Spleen (tissue), 11 donors: Measurements from ENCODE around the gene OR2A2. TPM values are rescaled to one million over a fixed set of nuclear protein-coding genes. Genes with fewer than 3 reads are reported as not detected.

Experiments
- DNase-seq: peaks from one replicate; pipeline ENCODE4 v3.0.0-alpha.2; 2020
- H3K27ac ChIP-seq, 8 donors: fragments of 200-600 bp; sonication (generic) in 7 of 8; 1 replicate in 4 of 8; 2 replicates in 4 of 8; pipeline versions ENCODE4 v1.5.0 to v1.8.0; 2016 to 2021; ENCODE audit warnings: inconsistent platforms in 4 of 8, mild to moderate bottlenecking in 4 of 8, moderate library complexity in 1 of 8
- H3K27me3 ChIP-seq, 7 donors: fragments of 200-600 bp; sonication (generic) in 6 of 7; replicated peaks in 1 of 7; 1 replicate in 4 of 7; 2 replicates in 3 of 7; pipeline versions ENCODE4 v1.5.0 to v1.8.0; 2016 to 2021; ENCODE audit warnings: inconsistent platforms in 3 of 7, mild to moderate bottlenecking in 1 of 7
- H3K36me3 ChIP-seq, 6 donors: fragments of 200-600 bp; sonication (generic) in 5 of 6; 1 replicate in 4 of 6; 2 replicates in 2 of 6; pipeline versions ENCODE4 v1.5.0 to v1.8.0; 2016 to 2021; ENCODE audit warnings: inconsistent platforms in 2 of 6
- H3K4me1 ChIP-seq, 6 donors: fragments of 200-600 bp; sonication (generic) in 5 of 6; 1 replicate in 3 of 6; 2 replicates in 3 of 6; pipeline versions ENCODE4 v1.5.0 to v1.8.0; 2016 to 2021; ENCODE audit warnings: inconsistent platforms in 3 of 6
- H3K4me3 ChIP-seq, 8 donors: fragments of 200-600 bp; sonication (generic) in 7 of 8; 1 replicate in 4 of 8; 2 replicates in 4 of 8; pipeline versions ENCODE4 v1.5.0 to v1.8.0; 2016 to 2021; ENCODE audit warnings: inconsistent platforms in 4 of 8, mild to moderate bottlenecking in 4 of 8, moderate library complexity in 2 of 8
- H3K9me3 ChIP-seq, 8 donors: fragments of 200-600 bp; sonication (generic) in 7 of 8; 1 replicate in 4 of 8; 2 replicates in 4 of 8; pipeline versions ENCODE4 v1.5.0 to v1.8.0; 2016 to 2021; ENCODE audit warnings: inconsistent platforms in 4 of 8
- CTCF ChIP-seq, 11 experiments: fragments of 200-600 bp in 7 of 11; fragments of 450-650 bp in 4 of 11; sonication (generic) in 4 of 11; IDR thresholded peaks in 8 of 11; conservative IDR thresholded peaks in 3 of 11; 1 replicate in 7 of 11; 2 replicates in 4 of 11; pipeline versions ENCODE4 v1.4.0 to v1.8.0; 2016 to 2021; ENCODE audit warnings: antibody characterized with exemption in 11 of 11, inconsistent platforms in 4 of 11, mild to moderate bottlenecking in 1 of 11
- POLR2A ChIP-seq, 3 donors: fragments of 450-650 bp; IDR thresholded peaks; one replicate each; pipeline ENCODE4 v1.5.1; 2017; ENCODE audit warnings: antibody characterized with exemption in 3 of 3, mild to moderate bottlenecking in 1 of 3
- POLR2AphosphoS5 ChIP-seq, 3 donors: sonication (generic); formaldehyde crosslinking; IDR thresholded peaks; one replicate each; pipeline ENCODE4 v1.5.1; 2017; ENCODE audit warnings: antibody characterized with exemption in 3 of 3
- WGBS, 5 donors: extraction: QIAGEN DNeasy Blood & Tissue Kit in 3 of 5; methylation state at CpG; one replicate each; pipeline versions ENCODE4 v1.1.5 to v1.1.7; 2013 to 2018; 5-methylcytosine and 5-hydroxymethylcytosine counted together
- intact Hi-C: fragments of 100-400 bp; cut with DNase I; formaldehyde crosslinking; loops from one replicate; pipeline ENCODE4 v1.15.0; 2023; ENCODE audit warnings: low total_unique reads
- polyA plus RNA-seq, 3 donors: library from polyadenylated mRNA; stranded (reverse); fragments of 200-250 nt; gene quantifications; one replicate each; pipeline ENCODE4 v1.2.1, GENCODE V29; 2013
- total RNA-seq, 7 donors: library from RNA; depleted of rRNA in 3 of 7; stranded (reverse); fragments of >200 nt in 3 of 7; fragmentation: NEBNext Ultra II Directional in 4 of 7; extraction: Animal tissue kit (Norgen Biotek cat#: 25700) in 4 of 7; gene quantifications; one replicate each; pipeline versions ENCODE4 v1.1.0 to v1.2.1, GENCODE V29; 2016 to 2021
- donor health status: healthy with polysubstance abuse.
- donor health status: DM: no; HTN: no; CAD: no; lungs with moderate emphysema.
- donor health status: DM: no; HTN: no; CAD: no.
- donor health status: Bipolar disorder and iron deficiency.
- donor health status: healthy.
- donor health status: DM: no; HTN: no; CAD: no.
- donor health status: DM: yes; HTN: yes; CAD: no.

The OR2A2 gene
- total and polyA plus RNA-seq, 10 donors = not detected

GRCh38 chr7:144132262-144132661, 22.9 kb downstream of the OR2A2 start:
- no peaks in the 10 kb centered on the region for H3K9me3 ChIP-seq
- no peak for TF ChIP-seq POLR2A (IDR thresholded peaks at IDR 0.05)
- intact Hi-C loops = no loop called here
- 63 to 78% (median 75%) methylated on average over 3 of the region's 3 CpGs for WGBS, 5 donors
- no peaks in the 10 kb centered on the region for H3K27me3 ChIP-seq
- no peak overlapping the region for H3K27ac ChIP-seq
- no peak overlapping the region for H3K4me3 ChIP-seq
- no peak for DNase-seq
- H3K4me1 ChIP-seq = peaks cover 0 to 3% (median 0%) of the 10 kb centered on the region in 6 donors
- H3K36me3 ChIP-seq = no peaks in the 10 kb centered on the region

GRCh38 chr7:144133307-144133706, 23.9 kb downstream of the OR2A2 start:
- Histone ChIP-seq H3K4me3 (no peak overlapping the region), H3K9me3 (no peaks in the 10 kb centered on the region), H3K36me3 (no peaks in the 10 kb centered on the region), H3K4me1 (no peaks in the 10 kb centered on the region), H3K27ac (no peak overlapping the region), H3K27me3 (no peaks in the 10 kb centered on the region)
- intact Hi-C loops = no loop called here
- DNase-seq = no peak
- no peak for TF ChIP-seq POLR2AphosphoS5 (IDR thresholded peaks at IDR 0.05)
- TF ChIP-seq CTCF (IDR thresholded peaks at IDR 0.05 in 8 of 11, conservative IDR thresholded peaks at IDR 0.05 in 3 of 11) = no peak
- no peak for TF ChIP-seq POLR2A (IDR thresholded peaks at IDR 0.05)
- 70 to 91% (median 75%) methylated on average over 6 of the region's 6 CpGs for WGBS, 5 donors

GRCh38 chr7:144134116-144134515, 24.7 kb downstream of the OR2A2 start:
- H3K4me1 ChIP-seq = no peaks in the 10 kb centered on the region
- H3K27ac ChIP-seq = no peak overlapping the region
- intact Hi-C loops = no loop called here
- DNase-seq = no peak
- TF ChIP-seq POLR2AphosphoS5 (IDR thresholded peaks at IDR 0.05) (no peak), CTCF (IDR thresholded peaks at IDR 0.05 in 8 of 11, conservative IDR thresholded peaks at IDR 0.05 in 3 of 11) (no peak)
- H3K36me3 ChIP-seq = no peaks in the 10 kb centered on the region
- H3K9me3 ChIP-seq = no peaks in the 10 kb centered on the region
- 78 to 100% (median 88%) methylated on average over 1 of the region's 1 CpG for WGBS, 5 donors
- no peaks in the 10 kb centered on the region for H3K27me3 ChIP-seq
- no peak overlapping the region for H3K4me3 ChIP-seq

GRCh38 chr7:144137501-144137900, 28.1 kb downstream of the OR2A2 start:
- Histone ChIP-seq H3K27ac (no peak overlapping the region), H3K27me3 (no peaks in the 10 kb centered on the region), H3K4me3 (no peak overlapping the region), H3K4me1 (no peaks in the 10 kb centered on the region), H3K9me3 (no peaks in the 10 kb centered on the region), H3K36me3 (no peaks in the 10 kb centered on the region)
- intact Hi-C loops = no loop called here
- TF ChIP-seq POLR2AphosphoS5 (IDR thresholded peaks at IDR 0.05) = no peak
- no peak for TF ChIP-seq CTCF (IDR thresholded peaks at IDR 0.05 in 8 of 11, conservative IDR thresholded peaks at IDR 0.05 in 3 of 11)
- TF ChIP-seq POLR2A (IDR thresholded peaks at IDR 0.05) = no peak
- DNase-seq = no peak
- 67 to 86% (median 75%) methylated on average over 1 of the region's 1 CpG for WGBS, 5 donors

- Histone ChIP-seq H3K4me3 (no peak overlapping the region), H3K9me3 (peaks cover 0 to 22% (median 5%) of the 10 kb centered on the region in 8 donors), H3K4me1 (no peaks in the 10 kb centered on the region), H3K27me3 (no peaks in the 10 kb centered on the region), H3K36me3 (no peaks in the 10 kb centered on the region), H3K27ac (no peak overlapping the region)
- intact Hi-C loops = no loop called here
- TF ChIP-seq POLR2AphosphoS5 (IDR thresholded peaks at IDR 0.05) (no peak), POLR2A (IDR thresholded peaks at IDR 0.05) (no peak), CTCF (IDR thresholded peaks at IDR 0.05 in 8 of 11, conservative IDR thresholded peaks at IDR 0.05 in 3 of 11) (no peak)
- WGBS, 5 donors = 78 to 91% (median 88%) methylated on average over 3 of the region's 3 CpGs
- DNase-seq = no peak
Observed at GRCh38 chr7:144142187-144142586, 32.8 kb downstream of the OR2A2 start.
